NK-92 (cell line): ENCODE results near the gene ANXA1.

ENCODE experiments used
- DNase-seq: peaks from one replicate; lab custom pipeline; 2025; ENCODE audit not compliant: unreplicated experiment; lab: John Stamatoyannopoulos, UW

Gene ANXA1

DNA sequence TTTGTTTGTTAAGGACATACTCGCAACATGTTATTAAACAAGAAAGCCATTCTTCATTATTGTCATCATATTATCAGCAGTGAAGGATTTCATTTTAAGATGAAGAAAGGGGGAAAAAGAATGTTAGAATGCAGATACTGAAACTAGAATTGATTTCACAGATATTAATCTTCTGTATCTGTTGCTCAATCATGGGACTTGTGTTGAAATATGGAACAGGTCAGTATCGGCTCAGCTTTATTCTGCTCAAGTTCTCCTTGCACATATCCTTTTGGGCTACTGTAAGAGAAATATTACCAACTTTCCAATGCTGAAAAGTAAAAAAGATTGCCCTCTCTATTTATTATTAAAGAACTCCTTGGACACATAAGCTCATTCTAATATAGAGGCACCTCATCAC is 13.8 kb upstream of the ANXA1 start:
- no peak for DNase-seq

DNA sequence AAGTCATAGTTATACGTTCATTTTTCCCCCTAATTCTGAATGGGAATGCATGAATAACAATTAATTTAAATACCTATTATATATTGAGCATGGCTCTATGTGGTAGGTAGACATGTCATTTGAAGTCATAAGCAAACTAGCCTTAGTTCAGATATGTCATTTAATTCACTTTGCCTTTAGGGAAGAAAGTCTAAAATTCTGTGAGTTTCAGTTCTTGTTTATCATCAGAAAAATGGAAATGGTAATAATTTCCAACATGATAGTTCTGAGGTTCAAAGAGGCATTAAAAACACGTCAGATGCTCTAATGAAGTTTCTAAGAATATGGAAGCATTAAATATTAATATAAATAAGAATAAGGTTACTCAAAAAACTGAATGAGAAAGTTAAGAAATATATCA is 13.1 kb upstream of the ANXA1 start:
- DNase-seq: no peak

DNA sequence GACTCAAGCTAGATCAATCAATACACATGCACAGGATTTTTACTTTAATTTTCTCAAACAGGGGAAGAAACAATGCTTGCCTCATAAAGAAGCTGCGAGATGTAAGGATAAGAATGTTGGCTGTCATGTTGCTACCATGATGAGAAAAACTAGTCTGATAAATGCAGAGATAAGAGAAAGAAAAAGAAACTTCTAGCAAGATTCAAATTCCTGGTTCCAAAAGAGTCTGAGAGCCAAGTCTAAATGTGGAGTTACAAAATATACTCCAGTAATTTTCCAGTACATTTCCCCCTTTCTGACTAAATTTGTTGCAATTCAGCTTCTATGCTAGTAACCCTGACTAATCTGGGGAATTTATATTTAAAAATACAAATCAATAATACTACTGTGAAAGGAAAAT is 10.4 kb upstream of the ANXA1 start:
- DNase-seq: no peak

DNA sequence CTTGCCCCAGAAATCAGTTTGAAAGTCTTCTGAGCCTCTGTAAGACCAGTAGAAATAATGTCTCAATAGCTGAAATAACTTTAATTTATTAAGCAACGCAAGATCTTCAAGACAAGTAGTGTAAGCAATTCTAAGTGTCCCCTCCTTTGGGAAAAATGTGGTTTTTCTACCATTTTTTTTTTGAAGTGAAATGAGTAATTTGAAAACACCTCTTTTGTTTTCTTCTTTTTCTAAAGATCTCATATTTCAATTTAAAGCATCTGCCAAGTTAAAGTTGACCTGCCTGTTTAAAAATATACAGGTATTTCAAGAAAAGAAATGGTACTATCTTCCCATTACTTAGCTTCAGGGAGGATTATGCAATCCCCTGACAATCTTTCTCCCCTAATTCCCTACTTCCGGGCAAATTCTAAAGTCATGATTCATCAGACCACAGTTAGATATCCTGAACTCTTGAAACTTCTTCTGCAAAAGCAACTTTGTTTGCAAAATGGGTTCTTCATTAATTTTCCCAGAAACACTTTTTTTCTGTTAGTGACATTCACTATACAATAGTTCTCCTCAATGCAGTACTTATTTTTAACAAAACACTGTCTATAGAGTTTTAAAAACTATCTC is 7.8 kb upstream of the ANXA1 start:
- DNase-seq: no peak

DNA sequence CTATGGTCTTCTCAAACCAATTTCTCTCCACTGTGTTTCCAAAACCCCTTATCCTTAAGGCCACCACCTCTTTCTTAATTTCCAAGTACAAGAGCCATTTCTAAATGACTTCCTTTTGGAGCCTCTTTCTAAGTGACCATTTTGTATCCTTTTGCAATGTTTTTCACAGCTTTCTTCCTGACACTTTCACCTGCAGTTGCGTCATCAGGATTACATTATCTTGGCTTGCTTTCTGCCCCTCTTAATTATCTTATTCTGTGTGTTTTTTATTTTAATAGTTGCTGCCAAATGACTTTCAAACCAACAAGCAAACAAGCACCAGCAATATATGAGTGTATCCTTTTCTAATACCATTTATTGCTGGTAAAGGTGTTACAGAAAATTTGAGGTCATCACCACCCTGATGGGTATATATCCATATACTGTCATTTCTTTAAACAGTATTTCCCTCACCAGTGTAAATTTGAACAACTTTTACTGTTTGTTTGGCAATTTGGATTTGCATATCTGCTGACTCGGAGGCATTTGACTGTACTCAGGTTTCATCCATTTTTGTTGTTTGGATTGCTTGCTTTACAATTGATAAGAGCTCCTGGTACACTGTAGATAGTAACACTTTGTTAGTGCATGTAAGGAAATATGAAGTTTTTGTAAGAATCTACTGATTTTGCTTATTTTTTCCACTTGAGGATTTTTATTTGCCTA is 5.4 kb upstream of the ANXA1 start:
- DNase-seq: no peak

DNA sequence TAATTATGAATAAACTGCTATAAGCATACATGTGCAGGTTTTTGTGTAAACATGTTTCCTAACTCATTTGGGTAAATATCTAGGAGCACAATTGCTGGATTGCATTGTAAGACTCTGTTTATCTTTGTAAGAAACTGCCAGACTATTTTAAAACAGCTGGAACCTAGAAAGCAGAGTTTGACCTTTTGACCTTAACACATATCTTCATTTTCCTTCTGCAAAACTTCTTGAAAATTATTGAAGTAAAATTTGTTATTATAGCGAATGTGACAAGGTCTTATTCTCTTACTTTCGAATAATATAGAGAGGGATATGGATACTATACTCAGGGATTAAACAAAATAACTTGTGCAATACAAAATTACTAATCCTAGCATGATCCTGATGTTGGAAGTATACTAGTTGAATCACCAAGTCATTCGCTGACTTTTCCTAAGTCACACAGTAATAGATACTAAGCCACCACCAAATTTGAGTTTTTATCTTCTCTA is 3.2 kb upstream of the ANXA1 start:
- no peak for DNase-seq

DNA sequence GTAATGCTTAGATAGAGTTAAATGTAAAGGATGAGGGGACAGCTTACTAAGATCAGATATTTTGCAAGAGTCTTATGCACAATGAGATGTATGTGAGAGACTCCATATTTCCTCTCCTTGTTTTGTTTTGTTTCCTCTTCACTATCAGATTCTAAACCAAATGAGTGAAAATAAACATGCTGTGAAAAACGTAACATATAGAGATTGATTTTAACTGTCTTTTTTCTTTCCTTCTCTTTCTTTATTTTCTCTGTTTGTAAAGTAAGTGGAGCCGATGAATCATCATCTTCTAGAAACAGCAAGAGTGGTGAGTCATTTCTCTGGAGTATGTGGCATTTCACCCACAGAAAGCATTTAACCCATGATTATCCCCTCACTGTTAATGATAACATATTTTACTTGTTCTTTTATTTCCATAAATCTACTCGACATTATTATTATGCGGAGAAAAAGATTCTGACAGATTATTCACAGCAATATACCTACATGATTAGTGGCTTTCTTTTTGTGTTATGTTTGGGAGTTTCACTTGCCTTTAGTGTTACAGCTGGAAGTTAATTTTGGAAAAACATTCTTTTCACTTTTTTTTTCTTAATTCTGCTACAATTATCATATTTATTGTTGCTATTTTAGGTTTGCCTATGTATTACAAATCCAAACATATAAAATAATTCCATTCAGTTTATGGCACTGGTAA is 2.1 kb upstream of the ANXA1 start:
- no peak for DNase-seq

DNA sequence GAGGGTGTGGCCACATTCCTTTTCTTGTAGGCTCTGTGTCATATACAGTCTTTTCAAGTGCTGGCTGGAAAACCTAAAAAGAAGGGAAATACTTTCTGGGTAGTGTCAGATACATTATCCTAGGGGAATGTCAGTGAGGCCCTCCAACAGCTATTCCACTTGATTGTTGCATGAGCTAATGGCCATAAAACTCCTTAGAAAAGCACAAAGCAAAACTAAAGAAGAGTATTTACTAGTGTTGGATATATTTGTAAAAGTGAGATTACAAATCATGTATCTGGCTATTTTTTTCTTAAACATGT is 829 bp downstream of the ANXA1 start:
- DNase-seq: no peak

DNA sequence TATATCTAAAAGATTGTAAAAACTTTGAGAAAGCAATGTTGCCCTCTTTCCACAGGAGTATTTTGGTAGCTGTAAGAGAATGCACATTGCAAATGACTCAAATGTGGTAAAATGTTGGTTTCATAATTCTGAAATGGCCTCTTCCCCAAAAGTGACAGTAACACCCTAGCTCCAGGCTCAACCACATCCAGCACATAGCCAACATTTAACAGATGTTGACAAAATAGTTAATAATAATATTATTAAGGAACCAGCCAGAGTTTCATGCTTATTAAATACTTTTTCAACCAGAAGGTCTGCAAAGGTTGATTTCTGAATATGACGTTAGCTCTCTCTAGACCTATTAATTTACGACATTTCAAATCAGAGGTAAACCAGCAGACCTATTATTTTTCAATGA is 1.3 kb downstream of the ANXA1 start:
- no peak for DNase-seq

DNA sequence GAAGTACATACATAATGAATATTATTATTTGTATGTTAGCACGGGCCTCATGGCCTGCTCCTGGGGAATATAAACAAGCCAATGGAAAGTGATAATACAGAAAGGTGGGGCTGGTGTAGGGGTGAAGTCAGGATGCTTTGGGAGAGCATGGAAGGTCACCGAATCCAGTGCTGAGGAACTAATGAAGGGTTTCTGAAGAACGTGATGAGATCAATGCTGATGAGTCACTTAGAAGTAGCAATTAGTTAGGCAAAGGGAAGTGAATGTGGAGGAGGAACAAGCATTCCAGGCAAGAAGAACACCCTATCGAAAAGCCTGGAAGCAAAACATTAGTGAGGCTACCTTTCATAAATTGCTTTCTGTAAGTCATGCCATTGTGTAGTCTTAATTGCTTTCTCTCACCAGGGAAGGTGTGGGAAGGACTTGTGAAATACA is 2.1 kb downstream of the ANXA1 start:
- no peak for DNase-seq

DNA sequence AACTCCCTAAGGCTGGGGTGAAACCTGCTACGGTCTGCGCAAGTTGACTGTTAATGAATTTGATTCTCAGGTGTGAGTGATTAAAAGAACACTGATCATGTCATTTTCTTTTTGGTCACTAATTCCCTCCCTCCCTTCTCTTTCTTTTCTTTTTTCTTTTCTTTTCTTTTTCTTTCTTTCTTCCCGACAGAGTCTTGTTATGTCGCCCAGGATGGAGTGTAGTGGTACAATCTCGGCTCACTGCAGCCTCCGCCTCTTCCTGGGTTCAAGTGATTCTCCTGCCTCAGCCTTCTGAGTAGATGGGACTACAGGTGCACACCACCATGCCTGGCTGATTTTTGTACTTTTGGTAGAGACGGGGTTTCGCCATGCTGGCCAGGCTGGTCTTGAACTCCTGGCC is 2.6 kb downstream of the ANXA1 start:
- no peak for DNase-seq

DNA sequence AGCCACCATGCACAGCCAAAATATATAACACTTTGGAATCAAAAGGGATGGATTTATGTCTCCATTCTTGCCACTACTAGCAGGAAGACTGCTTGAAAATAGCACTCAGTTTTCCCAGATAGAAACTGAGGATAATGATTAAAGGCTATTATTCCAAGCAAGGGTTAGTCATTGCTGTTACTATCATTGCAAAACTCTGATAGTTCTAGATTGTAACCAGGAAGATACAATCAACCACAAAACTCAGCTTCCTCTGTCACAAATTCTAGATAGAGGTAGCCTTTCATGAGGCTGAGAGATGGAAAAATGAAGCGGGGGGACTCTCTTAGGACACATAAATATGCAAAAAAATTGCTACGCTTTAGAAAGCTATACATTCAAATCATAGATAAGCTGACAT is 3.1 kb downstream of the ANXA1 start:
- no peak for DNase-seq

DNA sequence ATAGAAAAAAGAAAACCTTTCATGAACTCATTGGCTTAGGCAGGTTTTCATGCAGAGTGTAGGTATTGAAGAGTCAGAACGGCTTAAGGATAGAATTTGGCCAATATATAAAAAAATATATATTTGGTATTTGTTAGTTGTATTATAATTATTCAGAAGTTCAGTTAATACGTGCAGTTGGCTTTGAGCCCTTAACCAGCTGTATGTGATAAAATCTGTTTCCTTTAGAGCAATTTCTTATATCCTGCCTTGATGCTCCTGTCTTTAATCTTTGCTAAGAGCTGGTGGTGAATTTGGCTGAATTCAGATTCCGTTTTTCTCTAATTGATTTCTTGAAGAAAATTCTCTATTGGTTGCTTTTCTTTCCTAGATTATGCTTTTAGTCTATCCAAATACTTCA is 3.7 kb downstream of the ANXA1 start:
- no peak for DNase-seq

DNA sequence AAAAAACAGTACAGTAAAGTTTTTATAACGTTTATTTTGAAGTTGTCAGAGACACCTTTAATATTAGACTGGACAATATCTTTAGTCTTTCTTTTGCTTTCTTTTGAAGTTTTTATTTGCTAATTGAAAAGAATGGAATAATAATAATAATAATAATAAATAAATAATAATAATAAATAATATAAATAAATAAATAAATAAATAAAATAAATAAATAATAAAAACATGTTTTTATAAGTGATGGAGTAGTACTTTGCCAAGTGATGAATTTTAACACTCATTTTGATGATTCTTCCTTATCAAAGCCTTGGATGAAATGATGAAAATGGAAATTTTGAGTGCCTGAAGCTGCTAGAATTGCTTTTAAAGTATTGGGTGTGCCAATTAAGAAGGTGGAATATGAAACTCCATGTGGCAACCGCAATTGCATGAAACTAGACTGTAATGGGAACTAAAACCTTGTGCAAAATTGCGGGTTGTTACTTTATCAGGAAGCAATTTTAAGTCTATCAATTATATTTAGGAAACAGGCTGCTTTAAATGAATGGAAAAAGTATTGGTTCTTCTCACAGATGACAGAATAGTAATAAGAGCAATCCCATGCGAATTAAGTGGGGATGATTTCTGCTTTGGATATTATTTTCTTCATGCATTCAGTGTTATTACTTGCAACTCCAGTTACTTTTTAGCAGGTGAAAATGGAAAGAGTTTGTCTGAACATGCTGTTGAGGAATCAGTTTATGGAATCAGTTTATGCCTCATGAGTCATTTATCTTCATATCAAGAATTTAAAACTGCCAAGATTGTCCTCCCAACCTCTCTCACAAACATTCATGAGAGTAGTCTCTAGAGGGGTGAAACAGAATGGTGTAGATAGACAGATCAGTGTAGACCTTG is 4.6 kb downstream of the ANXA1 start:
- DNase-seq: no peak

DNA sequence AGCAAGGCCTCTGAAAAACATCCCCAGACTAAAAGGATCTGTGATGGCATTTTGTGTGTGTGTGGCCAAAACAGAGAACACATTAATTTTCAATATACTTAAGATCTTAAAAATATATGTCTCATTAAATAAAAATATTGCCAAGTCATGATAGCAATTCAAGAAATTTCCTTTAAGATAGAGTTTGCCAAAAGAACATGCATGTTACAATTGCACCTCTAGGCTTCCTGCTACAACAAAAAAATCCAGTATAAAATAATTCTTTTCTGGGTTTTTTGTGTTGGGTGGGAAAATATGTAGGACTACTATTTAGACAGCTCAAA is 5.2 kb downstream of the ANXA1 start:
- DNase-seq: no peak

DNA sequence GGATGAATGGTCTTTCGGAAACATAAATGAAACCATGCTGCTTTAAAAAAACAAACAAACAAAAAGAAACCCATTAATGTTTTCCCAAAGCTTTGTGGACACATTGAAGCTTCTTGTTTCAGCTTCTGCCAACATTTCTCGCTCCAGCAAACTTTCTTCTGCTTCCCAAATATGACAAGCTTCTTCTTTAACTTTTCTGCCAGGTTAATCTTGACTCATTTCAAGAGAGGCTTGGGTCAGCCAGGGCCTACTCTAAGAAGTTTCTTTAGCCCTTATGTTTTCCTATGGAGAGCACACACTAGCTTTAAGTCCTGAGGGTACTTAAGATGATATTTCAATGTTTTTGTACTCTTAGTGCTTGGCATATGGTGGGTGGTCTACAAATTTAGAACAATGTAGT is 6.1 kb downstream of the ANXA1 start:
- DNase-seq: no peak

DNA sequence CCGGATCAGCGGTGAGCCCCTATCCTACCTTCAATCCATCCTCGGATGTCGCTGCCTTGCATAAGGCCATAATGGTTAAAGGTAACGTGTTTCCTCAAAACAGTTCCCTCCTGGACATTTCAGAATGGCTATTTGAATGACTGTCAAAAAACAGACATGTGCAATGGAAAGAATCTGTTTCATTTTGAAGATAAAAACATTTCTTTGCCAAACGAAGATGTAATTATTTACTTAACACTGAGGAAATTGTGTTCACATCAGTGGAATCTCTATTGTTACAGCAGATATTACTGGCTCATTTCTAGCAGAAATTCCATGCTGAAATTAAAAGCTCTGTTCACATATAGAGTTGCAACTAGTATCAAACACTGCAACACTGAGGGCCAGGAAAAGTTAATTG is 7.1 kb downstream of the ANXA1 start:
- DNase-seq: no peak

DNA sequence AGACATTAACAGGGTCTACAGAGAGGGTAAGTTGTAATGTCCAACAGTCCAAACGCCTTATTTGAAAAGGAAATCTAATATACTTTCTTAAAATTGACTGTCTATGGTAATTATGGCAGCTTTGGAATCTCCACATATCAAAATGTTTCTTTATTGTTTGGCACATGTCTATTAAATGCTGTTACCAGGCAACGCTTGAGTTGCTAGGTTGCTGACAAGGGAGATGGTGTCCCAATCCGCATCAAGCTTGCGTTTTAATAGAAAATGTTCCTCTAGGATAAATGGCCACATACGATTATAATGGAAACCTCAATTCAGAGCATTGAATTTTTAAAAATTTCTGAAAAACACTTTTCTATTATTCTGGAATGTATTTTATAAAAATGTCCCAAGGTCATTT is 9.2 kb downstream of the ANXA1 start:
- DNase-seq: no peak

DNA sequence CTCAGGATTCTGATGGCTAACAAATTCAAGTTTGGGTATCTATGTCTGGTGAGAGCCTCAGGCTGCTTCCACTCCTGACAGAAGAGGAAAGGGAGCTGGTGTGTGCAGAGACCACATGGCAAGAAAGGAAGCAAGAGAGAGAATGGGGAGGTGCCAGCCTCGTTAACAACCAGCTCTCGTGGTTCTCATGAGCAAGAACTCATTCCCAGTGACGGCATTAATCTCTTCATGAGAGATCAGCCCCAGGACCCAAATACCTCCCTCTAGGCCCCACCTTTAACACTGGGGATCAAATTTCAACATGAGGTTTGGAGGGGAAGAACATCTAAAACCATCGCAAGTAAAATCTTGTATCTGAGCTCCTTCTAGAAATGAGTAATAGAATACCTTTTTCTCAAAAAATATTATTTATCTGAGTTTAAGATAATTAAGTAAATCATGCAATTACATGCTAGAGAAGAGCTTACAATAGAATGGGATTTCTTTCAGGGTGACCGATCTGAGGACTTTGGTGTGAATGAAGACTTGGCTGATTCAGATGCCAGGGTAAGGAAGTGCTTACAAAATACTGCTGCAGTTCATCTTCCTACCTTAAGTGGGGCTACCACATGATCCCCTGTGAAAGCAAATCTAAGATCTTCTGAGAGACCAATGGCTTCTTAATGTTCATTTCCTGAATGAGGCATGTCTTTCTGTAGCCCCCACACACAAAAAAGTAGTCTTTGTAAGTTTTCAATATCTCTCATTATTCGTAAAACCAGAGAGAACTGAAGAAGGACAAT is 11.5 kb downstream of the ANXA1 start:
- no peak for DNase-seq

DNA sequence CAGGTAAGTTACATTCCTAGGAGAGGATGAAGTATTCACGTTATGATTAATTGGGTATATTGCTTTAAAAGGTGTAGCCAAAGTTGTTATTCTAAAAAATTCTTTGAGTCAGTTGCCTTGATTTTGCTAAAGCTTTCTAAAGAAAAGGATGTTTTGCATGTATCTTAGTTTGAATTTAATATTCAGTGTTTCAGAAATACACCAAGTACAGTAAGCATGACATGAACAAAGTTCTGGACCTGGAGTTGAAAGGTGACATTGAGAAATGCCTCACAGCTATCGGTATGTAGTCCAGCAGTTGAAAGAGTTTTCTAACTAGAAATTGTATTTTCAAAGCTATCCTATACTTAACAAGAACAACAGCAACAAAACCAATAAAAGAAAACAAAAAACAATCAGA is 14.2 kb downstream of the ANXA1 start:
- no peak for DNase-seq

DNA sequence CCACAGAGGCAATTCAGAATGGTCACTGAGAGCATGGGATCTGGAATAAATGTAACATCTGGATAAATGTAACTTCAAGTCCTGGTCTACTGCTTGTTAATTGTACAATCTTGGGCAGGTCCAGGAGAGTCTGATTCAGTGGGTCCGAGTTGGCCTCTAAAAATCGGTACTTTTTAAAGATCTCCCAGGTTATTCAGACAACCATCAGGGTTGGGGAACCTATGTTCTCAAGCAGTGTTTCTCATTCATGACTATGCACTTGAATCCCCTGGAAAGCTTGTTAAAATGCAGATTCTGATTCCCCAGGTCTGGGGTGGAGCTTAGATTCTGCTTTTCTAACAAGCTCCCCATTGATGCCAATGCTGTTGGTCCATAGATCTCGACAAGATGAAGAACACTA is 14.8 kb downstream of the ANXA1 start:
- no peak for DNase-seq
